Measurements from ENCODE around the gene FEZF2.

The FEZF2 gene

DNA sequence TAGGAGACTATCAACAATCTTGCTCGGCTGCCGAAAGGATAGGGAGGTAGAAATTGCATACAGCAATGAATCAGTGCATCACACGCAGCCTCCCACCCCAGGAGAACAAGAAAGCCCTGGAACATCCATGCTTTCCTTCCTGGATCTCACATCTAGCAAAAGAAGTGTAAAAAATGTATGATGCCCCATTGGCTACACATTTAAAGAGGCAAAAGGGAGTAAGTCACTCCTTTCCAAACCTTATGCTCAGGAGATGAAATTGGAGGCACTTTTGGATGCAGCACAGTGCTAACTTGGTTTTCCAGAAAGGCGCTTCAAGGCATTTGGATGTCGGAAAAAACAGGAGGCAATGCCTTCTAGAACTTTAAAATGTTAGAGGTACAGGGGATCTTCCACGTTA is 32.2 kb upstream of the FEZF2 start:
- H3K27ac ChIP-seq, result no peak overlapping the region
- DNase-seq (ENCODE audit: low spot score), result no peak
- POLR2A ChIA-PET (ENCODE audit: low non-redundant PET), result no interaction called here
- TF ChIP-seq, protein P1, sequence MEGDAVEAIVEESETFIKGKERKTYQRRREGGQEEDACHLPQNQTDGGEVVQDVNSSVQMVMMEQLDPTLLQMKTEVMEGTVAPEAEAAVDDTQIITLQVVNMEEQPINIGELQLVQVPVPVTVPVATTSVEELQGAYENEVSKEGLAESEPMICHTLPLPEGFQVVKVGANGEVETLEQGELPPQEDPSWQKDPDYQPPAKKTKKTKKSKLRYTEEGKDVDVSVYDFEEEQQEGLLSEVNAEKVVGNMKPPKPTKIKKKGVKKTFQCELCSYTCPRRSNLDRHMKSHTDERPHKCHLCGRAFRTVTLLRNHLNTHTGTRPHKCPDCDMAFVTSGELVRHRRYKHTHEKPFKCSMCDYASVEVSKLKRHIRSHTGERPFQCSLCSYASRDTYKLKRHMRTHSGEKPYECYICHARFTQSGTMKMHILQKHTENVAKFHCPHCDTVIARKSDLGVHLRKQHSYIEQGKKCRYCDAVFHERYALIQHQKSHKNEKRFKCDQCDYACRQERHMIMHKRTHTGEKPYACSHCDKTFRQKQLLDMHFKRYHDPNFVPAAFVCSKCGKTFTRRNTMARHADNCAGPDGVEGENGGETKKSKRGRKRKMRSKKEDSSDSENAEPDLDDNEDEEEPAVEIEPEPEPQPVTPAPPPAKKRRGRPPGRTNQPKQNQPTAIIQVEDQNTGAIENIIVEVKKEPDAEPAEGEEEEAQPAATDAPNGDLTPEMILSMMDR (conservative IDR thresholded peaks at IDR 0.05; ENCODE audit: low read depth), result no peak
- CTCF ChIA-PET, result no interaction called here

DNA sequence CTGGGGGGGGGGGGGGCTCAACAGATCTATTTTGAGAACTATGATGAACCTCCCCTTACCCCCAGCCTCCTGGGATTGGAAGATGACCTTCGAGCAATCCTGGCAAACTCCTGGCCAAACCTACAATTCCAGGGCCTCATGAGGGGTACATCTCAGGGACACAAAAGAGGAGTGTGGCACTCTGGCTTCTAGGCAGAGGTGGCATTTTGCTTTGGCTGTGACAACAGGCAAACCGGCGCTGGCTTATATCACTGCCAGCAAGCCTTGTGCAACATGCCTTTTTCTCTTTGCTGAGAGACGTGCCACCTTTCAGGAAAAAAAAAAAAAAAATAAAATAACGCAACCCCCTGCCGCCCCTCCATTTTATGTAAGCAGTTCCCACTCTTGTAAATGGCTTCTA is 31.8 kb upstream of the FEZF2 start:
- H3K27ac ChIP-seq, result no peak overlapping the region
- ChIA-PET POLR2A (ENCODE audit: low non-redundant PET) (no interaction called here), CTCF (no interaction called here)
- TF ChIP-seq, protein P1 (conservative IDR thresholded peaks at IDR 0.05; ENCODE audit: low read depth), result no peak
- DNase-seq (ENCODE audit: low spot score), result no peak

DNA sequence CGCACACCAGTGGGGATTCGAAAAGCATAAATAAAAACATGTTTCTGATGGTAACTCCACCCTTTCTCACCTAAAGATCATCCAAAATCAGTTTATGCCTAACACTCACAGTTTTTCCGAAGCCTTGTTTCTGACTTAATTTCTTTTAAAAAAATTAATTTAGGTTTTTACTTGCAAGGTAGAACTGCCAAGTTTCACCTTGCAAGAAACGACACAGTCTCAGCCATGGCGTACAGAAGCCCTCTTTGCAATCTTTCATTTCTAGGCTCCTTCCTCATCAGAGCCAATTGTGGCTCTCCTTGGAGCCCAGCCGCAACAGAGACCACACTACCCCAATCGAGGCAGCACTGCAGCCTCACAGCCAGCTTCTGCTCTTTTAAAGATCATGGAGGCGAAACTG is 31.0 kb upstream of the FEZF2 start:
- TF ChIP-seq, protein P1 (conservative IDR thresholded peaks at IDR 0.05; ENCODE audit: low read depth), result no peak
- no peak overlapping the region for H3K27ac ChIP-seq
- DNase-seq (ENCODE audit: low spot score), result no peak
- POLR2A ChIA-PET (ENCODE audit: low non-redundant PET), result no interaction called here
- CTCF ChIA-PET, result no interaction called here

DNA sequence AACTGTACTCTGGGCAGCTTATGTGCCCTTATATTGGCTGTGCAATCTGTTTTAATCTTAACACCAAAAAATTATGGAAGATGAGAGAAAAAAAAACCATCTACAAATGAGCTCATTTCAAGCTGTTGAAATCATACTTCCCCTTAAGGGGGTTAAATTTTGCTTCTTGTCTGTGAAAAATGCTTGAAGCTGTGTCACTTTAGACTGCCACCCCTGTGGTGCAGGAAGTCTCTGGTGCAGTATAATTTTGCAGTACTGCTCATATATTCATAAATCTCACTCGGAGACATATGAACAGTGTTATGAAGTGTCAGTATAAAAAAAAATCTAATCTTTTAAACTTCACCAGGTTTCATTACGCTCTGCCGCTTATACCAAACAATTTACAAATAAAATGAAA is 30.4 kb upstream of the FEZF2 start:
- ChIA-PET POLR2A (ENCODE audit: low non-redundant PET) (no interaction called here), CTCF (no interaction called here)
- TF ChIP-seq, protein P1 (conservative IDR thresholded peaks at IDR 0.05; ENCODE audit: low read depth), result no peak
- H3K27ac ChIP-seq, result no peak overlapping the region
- DNase-seq (ENCODE audit: low spot score), result no peak

DNA sequence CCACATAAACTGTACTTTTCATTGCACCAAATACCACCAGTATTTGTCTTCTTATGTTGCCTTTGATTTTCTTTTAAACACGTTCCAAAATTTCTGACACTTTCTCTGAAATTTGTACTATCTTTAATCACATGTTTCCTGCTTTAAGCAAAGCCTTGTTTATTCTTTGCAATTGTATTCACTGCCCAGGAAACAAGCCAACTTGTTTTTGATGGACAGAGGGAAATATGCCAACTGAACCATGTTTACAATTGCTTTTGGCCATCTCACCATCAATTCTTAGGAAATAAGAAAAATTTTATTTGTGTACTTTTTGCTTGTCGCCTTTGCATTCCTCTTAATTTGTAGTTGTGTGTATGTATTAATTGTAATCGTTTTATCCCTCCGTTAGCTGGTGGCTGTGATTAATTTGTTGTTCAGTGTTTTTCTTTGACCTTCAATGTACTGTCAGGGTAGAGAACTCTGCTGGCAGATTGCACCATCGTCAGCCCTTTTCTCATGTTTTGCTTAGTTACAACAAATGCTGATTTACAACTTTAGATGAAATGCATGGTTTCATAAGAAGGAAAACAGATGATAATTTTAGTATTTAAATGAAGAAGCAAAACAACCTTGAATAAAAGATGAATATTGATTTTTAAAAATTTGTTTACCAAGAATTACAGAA is 19.4 kb upstream of the FEZF2 start:
- TF ChIP-seq, protein P1 (conservative IDR thresholded peaks at IDR 0.05; ENCODE audit: low read depth), result no peak
- ChIA-PET CTCF (no interaction called here), POLR2A (ENCODE audit: low non-redundant PET) (no interaction called here)
- no peak overlapping the region for H3K27ac ChIP-seq
- DNase-seq (ENCODE audit: low spot score), result no peak

DNA sequence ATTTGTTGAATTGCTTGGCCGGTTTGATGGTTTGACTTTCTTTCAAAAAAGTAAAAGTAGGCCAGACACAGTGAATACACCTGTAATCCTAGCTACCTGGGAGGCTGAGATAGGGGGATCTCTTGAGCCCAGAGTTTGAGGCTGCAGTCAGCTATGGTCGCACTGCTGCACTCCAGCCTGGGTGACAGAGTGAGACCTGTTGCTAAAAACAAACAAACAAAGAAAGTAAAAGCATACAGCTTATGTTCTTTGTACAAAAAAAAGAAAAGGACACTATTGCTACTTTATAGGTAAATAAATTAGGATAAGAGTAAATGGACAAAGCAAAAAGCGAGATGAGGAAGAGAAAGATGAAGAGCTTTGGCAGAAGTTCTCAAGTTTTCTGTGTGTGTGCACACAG is 13.9 kb upstream of the FEZF2 start:
- CTCF ChIA-PET, result no interaction called here
- POLR2A ChIA-PET (ENCODE audit: low non-redundant PET), result no interaction called here

More for the DNA sequence above, 13.9 kb upstream of the FEZF2 start:
- H3K27ac ChIP-seq, result no peak overlapping the region
- TF ChIP-seq, protein P1 (conservative IDR thresholded peaks at IDR 0.05; ENCODE audit: low read depth), result no peak
- no peak for DNase-seq (ENCODE audit: low spot score)

All from RWPE1 (cell line).